AG09309 (cell line): Measurements from ENCODE around the gene NPAS4.

Experiments used
- DNase-seq: peaks from one replicate; pipeline ENCODE4 v3.0.0-alpha.2; 2010; ENCODE audit warnings: low read depth
- H3K4me3 ChIP-seq: 2 replicates; pipeline ENCODE4 v1.5.1; 2011; ENCODE audit warnings: mild to moderate bottlenecking, low read depth, low read length, moderate library complexity; ENCODE audit not compliant: control insufficient read depth
- CTCF ChIP-seq: IDR thresholded peaks from 2 replicates; pipeline ENCODE4 v1.5.1; 2011; ENCODE audit warnings: mild to moderate bottlenecking, low read depth, low read length, inconsistent platforms; ENCODE audit not compliant: insufficient read depth, control insufficient read depth; ENCODE audit errors: missing control alignments

The NPAS4 gene

GRCh38 chr11:66471142-66471541 is 50.3 kb downstream of the NPAS4 start:
- TF ChIP-seq CTCF: no peak
- no peak for DNase-seq
- H3K4me3 ChIP-seq: no peak overlapping the region

- TF ChIP-seq CTCF: no peak
- no peak overlapping the region for H3K4me3 ChIP-seq
- no peak for DNase-seq
These were observed 51.2 kb downstream of the NPAS4 start for GRCh38 chr11:66472054-66472453.

- no peak for TF ChIP-seq CTCF
- no peak for DNase-seq
- H3K4me3 ChIP-seq: no peak overlapping the region
These were observed 52.3 kb downstream of the NPAS4 start for GRCh38 chr11:66473167-66473566.

GRCh38 chr11:66473608-66474515 is 53.0 kb downstream of the NPAS4 start:
- no peak overlapping the region for H3K4me3 ChIP-seq
- no peak for TF ChIP-seq CTCF
- no peak for DNase-seq

GRCh38 chr11:66475349-66476172 is 54.7 kb downstream of the NPAS4 start:
- no peak overlapping the region for H3K4me3 ChIP-seq
- no peak for TF ChIP-seq CTCF
- DNase-seq: no peak
